ENCODE results near the gene ATXN2.
A peak's percentile ranks its signal among the peaks of the same experiment; 100 is the strongest.
"Not testable (repeated sequence)": the region's sequence is repeated elsewhere in the genome, so short reads cannot be mapped to it uniquely, and the experiment has no call there.

The ATXN2 gene

GRCh38 chr12:111598637-111599452 lies at the start of gene ATXN2:
Gene ATXN2, minus strand, starts transcription at chr12:111599315. Its CDS starts 281 bp downstream, at chr12:111599034.
- DNase-seq (ENCODE audit: low spot score): no peak

GRCh38 chr12:111645433-111645832 lies 46.3 kb upstream of the ATXN2 start:
- DNase-seq (ENCODE audit: low spot score): no peak

DNA sequence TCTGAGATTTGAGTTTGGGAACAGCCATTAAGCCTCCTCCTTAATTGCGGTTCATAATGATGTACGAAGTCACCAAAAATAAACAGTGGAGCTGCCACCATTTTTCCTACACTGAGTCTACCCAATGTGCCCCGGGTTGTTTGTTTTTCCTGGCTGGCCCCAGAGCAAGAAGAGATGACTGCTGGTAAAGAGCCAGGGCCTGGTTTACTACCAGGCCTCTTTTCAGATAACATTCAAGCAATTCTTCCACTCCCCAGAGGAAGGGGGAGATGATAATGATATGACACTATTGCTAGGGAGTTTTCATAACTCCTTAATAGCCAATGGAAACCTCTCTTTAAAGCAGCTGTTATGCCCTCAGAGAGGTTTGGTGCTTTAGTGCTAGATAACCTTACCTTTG lies 44.3 kb upstream of the ATXN2 start:
- DNase-seq (ENCODE audit: low spot score): no peak

DNA sequence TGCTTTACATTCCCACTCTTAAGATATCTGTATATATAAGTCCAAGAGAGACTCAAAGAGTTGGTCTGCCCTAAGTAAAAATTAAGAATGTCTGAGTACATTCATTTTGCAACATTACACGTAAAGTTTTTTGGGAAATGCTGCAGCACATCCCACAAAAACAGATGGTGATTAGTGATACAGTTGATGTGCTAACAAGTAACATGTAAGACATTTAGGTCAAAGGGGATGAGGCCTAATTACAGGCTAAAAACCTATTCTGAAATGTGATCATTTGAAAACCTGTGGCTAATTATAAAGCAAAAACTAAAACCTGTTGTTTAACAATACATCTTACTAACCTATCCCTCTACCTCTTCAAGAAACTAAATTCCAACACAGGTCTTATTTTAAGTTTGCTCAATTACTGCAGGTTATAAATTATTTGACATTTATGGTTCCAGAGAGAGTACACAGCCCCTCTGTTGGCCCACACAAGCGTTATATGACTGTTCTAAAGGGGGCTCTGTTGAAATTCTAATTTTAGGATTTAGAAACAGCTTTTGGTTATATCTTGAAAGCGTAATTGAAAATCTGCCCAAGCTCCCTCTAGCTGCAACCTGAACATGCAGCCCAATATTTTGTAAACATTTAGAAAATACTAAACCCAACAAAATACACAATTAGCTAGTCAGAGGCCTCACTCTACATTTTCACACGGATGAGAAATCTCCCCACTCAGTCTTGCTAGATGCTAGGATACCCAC lies 43.7 kb upstream of the ATXN2 start:
- no peak for DNase-seq (ENCODE audit: low spot score)

- DNase-seq (ENCODE audit: low spot score): no peak
Observed at GRCh38 chr12:111640506-111640905, 41.4 kb upstream of the ATXN2 start.

DNA sequence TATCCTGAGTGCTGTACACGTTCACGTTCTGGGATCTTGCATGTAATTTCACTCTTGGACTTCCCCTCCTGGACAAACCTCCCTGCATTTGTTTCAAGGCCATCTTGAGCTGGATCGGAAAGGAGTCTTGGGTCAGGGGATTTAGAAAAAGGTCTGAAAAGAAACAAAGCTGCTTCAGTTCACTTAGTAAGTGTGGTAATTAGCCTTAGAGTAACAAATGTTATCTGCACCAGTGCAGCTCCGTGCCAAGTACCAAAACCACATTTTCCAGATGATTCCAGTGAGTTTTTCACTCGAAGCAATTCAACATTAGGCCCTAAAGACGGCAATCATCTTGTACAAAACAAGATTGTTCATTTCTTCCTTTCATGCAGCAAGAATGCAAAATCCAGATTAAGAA lies 39.4 kb upstream of the ATXN2 start:
- DNase-seq (ENCODE audit: low spot score): no peak

- peak; percentile 34 for DNase-seq (ENCODE audit: low spot score)
Observed at GRCh38 chr12:111636209-111636945, 37.3 kb upstream of the ATXN2 start.

DNA sequence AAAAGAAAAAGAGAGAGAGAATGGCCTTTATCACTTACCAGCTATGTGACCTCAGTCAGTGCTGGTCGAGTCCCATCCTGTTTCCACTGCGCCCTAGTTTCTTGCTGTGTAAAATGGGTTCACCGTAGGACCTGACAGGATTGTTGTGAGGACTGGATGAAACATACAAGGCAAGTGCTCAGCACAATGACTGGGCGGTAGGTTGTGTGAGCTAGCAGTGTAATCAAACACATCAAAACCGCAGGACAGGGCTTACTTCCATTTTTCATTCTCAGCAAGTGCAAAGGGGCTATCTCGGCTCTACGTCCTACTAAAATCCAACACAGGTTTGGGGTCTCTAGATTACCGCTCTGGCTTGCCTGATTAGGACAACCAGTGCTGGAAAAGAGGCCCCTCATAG lies 36.4 kb upstream of the ATXN2 start:
- no peak for DNase-seq (ENCODE audit: low spot score)

- DNase-seq (ENCODE audit: low spot score): no peak
Observed at GRCh38 chr12:111628505-111629260, 29.6 kb upstream of the ATXN2 start.

DNA sequence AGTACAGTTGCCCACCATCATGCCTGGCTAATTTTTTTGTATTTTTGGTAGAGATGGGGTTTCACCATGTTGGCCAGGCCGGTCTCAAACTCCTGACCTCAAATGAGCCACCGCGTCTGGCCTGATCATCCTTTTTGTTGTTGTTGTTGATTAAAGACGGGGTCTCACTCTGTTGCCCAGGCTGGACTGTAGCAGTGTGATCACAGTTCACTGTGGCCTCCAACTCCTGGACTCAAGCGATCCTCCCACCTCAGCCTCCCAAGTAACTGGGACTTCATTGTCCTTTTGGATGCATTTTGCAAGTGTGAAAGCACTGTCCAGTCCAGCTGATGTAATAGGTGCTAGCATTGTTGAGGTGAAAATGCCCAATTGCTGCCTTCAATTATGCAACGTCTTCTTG lies 27.1 kb upstream of the ATXN2 start:
- no peak for DNase-seq (ENCODE audit: low spot score)

DNA sequence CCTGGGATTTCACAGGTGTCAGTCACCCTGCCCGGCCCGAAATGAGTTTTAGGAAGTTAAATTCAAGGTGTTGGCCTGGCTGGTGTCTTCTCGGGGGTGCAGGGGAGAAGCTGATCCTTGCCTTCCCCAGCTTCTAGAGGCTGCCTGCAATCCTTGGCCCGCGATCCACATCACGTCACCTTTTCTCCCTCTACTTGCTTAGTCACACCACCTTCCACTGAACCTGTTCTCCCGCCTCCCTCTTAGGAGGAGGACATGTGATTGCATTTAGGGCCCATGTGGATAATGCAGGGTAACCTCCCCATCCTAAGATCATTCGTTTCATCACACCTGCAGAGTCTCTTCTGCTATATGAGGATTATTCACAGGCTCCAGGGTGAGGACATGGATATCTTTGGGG lies 25.4 kb upstream of the ATXN2 start:
- DNase-seq (ENCODE audit: low spot score): no peak

- DNase-seq (ENCODE audit: low spot score): not testable (repeated sequence)
Observed at GRCh38 chr12:111617841-111618240, 18.7 kb upstream of the ATXN2 start.

DNA sequence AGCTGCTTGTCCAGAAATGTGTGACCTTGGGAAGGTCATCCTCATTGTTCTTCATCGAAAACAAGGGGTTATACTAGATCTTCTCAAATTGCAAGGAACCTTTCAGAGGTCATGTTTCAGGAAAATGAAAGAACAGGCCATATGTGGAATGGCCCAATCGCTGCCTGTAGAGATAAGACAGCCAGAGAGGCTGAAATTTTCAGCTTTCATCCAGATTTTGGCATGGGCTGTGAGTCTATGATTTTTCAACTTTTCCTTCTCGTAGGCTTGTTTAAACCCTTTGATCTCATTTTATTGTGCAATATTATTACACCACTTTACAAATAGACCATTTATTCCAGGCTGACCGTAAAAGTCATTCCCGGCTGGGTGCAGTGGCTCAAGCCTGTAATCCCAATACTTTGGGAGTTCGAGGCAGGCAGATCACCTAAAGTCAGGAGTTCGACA lies 17.1 kb upstream of the ATXN2 start:
- no peak for DNase-seq (ENCODE audit: low spot score)

- DNase-seq (ENCODE audit: low spot score): no peak
Observed at GRCh38 chr12:111607239-111607638, 8.1 kb upstream of the ATXN2 start.

GRCh38 chr12:111606767-111607230 lies 7.7 kb upstream of the ATXN2 start:
- DNase-seq (ENCODE audit: low spot score): no peak

DNA sequence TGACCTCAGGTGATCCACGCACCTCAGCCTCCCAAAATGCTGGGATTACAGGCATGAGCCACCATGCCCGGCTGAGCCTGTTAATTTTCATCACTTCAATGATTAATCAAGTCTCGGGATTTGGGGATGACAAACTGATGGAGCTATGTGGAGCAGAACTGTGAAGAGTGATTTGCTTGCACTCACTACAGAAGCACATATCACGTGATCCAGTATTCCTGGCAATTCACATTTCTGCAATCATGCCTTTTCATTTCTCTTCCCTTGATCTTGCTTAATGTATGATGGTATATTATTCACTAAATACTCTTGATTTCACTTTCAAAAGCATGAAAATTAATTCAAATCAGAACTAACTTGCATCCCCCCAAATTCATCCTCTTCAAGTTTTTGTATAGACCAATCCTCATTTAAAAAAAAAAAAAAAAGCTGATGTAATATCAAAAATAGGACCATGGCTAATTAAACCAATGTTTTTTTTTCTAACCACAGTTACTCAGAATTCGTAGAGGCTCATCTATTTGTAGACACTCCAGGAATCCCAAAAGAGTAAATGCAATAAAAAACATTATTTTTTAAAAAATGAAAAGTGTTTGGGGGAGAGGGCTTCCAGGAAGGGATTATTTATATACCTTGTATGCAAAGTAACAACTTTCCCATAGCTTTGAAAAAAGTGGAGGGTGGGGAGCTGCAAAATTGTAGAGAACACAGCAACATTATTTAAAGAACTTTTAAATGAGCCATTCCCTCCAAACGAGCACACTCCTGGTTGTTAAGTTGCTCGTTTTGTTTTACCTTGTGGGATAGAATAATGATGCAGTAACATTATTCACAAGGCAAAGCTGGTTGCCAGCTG lies 7.0 kb upstream of the ATXN2 start:
- no peak for DNase-seq (ENCODE audit: low spot score)

- DNase-seq (ENCODE audit: low spot score): not testable (repeated sequence)
Observed at GRCh38 chr12:111602857-111603256, 3.7 kb upstream of the ATXN2 start.

GRCh38 chr12:111602348-111602747 lies 3.2 kb upstream of the ATXN2 start:
- no peak for DNase-seq (ENCODE audit: low spot score)

GRCh38 chr12:111600986-111601385 lies 1.9 kb upstream of the ATXN2 start:
- DNase-seq (ENCODE audit: low spot score): not testable (repeated sequence)

DNA sequence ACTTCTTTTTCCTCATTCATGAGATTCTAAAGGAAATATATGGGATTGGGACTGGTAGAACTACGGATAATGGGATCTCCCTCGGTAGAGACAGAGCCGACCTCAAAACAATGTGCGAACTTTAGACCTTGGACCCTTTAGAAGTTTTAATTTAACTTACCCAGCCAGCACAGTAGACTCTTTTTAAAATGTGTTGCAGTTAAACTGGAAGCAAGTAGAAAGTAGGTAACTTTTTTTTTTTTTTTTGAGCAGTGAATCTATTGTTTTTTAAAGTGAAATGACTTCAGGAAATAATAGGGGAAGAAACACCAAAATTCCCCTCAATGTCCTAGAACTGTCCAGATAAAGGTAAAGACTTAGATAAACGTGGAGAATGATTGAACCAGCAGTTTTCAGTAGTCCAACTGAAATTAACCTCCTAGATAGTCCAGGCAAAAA lies 1.1 kb upstream of the ATXN2 start:
- no peak for DNase-seq (ENCODE audit: low spot score)

All from hematopoietic multipotent progenitor cell treated with erythropoietin and hydrocortisone succinate and interleukin-3 and kit ligand, for 17 days (in vitro differentiated cells).